ENCODE results near the gene TMEFF1.

DNA sequence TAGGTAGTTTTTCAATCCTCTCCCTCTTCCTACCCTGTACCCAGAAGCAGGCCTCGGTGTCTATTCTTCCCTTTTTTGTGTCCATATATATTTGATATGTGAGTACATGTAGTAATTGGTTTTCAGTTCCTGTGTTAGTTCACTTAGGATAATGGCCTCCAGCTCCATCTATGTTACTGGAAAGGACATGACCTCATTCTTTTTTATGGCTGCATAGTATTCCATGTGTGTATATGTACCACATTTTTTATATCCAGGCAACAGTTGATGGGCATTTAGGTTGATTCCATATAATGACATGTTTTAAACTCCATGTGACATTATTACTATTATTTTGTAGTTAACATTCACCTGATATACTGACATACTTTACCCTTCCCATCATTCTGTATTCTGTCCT, 154.0 kb downstream of the TMEFF1 start:
- TF ChIP-seq, protein P1, sequence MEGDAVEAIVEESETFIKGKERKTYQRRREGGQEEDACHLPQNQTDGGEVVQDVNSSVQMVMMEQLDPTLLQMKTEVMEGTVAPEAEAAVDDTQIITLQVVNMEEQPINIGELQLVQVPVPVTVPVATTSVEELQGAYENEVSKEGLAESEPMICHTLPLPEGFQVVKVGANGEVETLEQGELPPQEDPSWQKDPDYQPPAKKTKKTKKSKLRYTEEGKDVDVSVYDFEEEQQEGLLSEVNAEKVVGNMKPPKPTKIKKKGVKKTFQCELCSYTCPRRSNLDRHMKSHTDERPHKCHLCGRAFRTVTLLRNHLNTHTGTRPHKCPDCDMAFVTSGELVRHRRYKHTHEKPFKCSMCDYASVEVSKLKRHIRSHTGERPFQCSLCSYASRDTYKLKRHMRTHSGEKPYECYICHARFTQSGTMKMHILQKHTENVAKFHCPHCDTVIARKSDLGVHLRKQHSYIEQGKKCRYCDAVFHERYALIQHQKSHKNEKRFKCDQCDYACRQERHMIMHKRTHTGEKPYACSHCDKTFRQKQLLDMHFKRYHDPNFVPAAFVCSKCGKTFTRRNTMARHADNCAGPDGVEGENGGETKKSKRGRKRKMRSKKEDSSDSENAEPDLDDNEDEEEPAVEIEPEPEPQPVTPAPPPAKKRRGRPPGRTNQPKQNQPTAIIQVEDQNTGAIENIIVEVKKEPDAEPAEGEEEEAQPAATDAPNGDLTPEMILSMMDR (conservative IDR thresholded peaks at IDR 0.05 in 1 of 2, IDR thresholded peaks at IDR 0.05 in 1 of 2; ENCODE audit: extremely low read depth in 1 of 2, insufficient read depth in 1 of 2, low read depth in 1 of 2, low read length in 2 of 2): no peak
- no peak for TF ChIP-seq EZH2 (IDR thresholded peaks at IDR 0.05; ENCODE audit: borderline replicate concordance, low read length)
